Liver (tissue), 9 donors: ENCODE results near the gene KCNG1. TPM values are rescaled to one million over a fixed set of nuclear protein-coding genes. Genes with fewer than 3 reads are reported as not detected.

Experiments used
- DNase-seq: peaks from one replicate; pipeline ENCODE4 v3.0.0-alpha.2; 2017; ENCODE audit warnings: low spot score
- H3K27ac ChIP-seq, 2 donors: one replicate each; pipeline ENCODE4 v1.7.0; 2013; ENCODE audit warnings: inconsistent platforms in 2 of 2, low read length in 2 of 2, control low read depth in 1 of 2, low read depth in 1 of 2, mild to moderate bottlenecking in 1 of 2
- H3K27me3 ChIP-seq, 4 donors: one replicate each; pipeline versions ENCODE4 v1.6.1 to v1.7.0; 2013; ENCODE audit warnings: low read length in 3 of 4, inconsistent platforms in 1 of 4, mild to moderate bottlenecking in 1 of 4, moderate library complexity in 1 of 4; ENCODE audit not compliant: control insufficient read depth in 4 of 4, insufficient read depth in 4 of 4
- H3K36me3 ChIP-seq, 4 donors: one replicate each; pipeline versions ENCODE4 v1.6.1 to v1.7.0; 2013; ENCODE audit warnings: low read length in 3 of 4, mild to moderate bottlenecking in 3 of 4, low read depth in 1 of 4, moderate library complexity in 1 of 4; ENCODE audit not compliant: control insufficient read depth in 4 of 4, insufficient read depth in 3 of 4
- H3K4me1 ChIP-seq, 4 donors: one replicate each; pipeline versions ENCODE4 v1.6.1 to v1.7.0; 2013; ENCODE audit warnings: low read length in 3 of 4, mild to moderate bottlenecking in 3 of 4, moderate library complexity in 1 of 4; ENCODE audit not compliant: control insufficient read depth in 4 of 4, insufficient read depth in 4 of 4
- H3K4me3 ChIP-seq, 3 donors: one replicate each; pipeline versions ENCODE4 v1.6.1 to v1.7.0; 2013; ENCODE audit warnings: low read length in 3 of 3, control low read depth in 1 of 3, low read depth in 1 of 3, mild to moderate bottlenecking in 1 of 3
- H3K9ac ChIP-seq, 2 donors: one replicate each; pipeline ENCODE4 v1.7.0; 2013; ENCODE audit warnings: low read length in 2 of 2, mild to moderate bottlenecking in 2 of 2, moderate library complexity in 2 of 2, control low read depth in 1 of 2, low read depth in 1 of 2
- H3K9me3 ChIP-seq, 4 donors: one replicate each; pipeline versions ENCODE4 v1.6.1 to v1.7.0; 2013; ENCODE audit warnings: low read length in 3 of 4; ENCODE audit not compliant: control insufficient read depth in 4 of 4
- EGR1 ChIP-seq, 2 donors: IDR thresholded peaks; 2 replicates each; pipeline ENCODE4 v1.6.1; 2016 to 2018; ENCODE audit warnings: antibody characterized with exemption in 2 of 2, low read depth in 2 of 2
- FOXA1 ChIP-seq: IDR thresholded peaks from 2 replicates; pipeline ENCODE4 v1.6.1; 2016; ENCODE audit warnings: antibody characterized with exemption
- FOXA2 ChIP-seq: IDR thresholded peaks from 2 replicates; pipeline ENCODE4 v1.6.1; 2016; ENCODE audit warnings: antibody characterized with exemption
- GABPA ChIP-seq, 2 donors: IDR thresholded peaks in 1 of 2; conservative IDR thresholded peaks in 1 of 2; 2 replicates each; pipeline ENCODE4 v1.6.1; 2016; ENCODE audit warnings: antibody characterized with exemption in 2 of 2, mild to moderate bottlenecking in 1 of 2, moderate library complexity in 1 of 2
- HNF4A ChIP-seq, 2 donors: conservative IDR thresholded peaks; 2 replicates each; pipeline ENCODE4 v1.6.1; 2016; ENCODE audit warnings: antibody characterized with exemption in 2 of 2, mild to moderate bottlenecking in 2 of 2
- HNF4G ChIP-seq: IDR thresholded peaks from 2 replicates; pipeline ENCODE4 v1.6.1; 2016; ENCODE audit warnings: antibody characterized with exemption
- NR2F2 ChIP-seq: IDR thresholded peaks from 2 replicates; pipeline ENCODE4 v1.6.1; 2016; ENCODE audit warnings: antibody characterized with exemption
- RAD21 ChIP-seq, 2 donors: IDR thresholded peaks; 2 replicates each; pipeline ENCODE4 v1.6.1; 2016; ENCODE audit warnings: antibody characterized with exemption in 2 of 2, mild to moderate bottlenecking in 2 of 2
- REST ChIP-seq: IDR thresholded peaks from 2 replicates; pipeline ENCODE4 v1.6.1; 2016; ENCODE audit warnings: antibody characterized with exemption, mild to moderate bottlenecking
- RXRA ChIP-seq, 2 donors: IDR thresholded peaks; 2 replicates each; pipeline ENCODE4 v1.6.1; 2017 to 2018; ENCODE audit warnings: antibody characterized with exemption in 2 of 2, mild to moderate bottlenecking in 1 of 2
- SP1 ChIP-seq: IDR thresholded peaks from 2 replicates; pipeline ENCODE4 v1.6.1; 2018; ENCODE audit warnings: antibody characterized with exemption, mild to moderate bottlenecking
- TAF1 ChIP-seq: conservative IDR thresholded peaks from 2 replicates; pipeline ENCODE4 v1.6.1; 2016; ENCODE audit warnings: antibody characterized with exemption, mild to moderate bottlenecking
- YY1 ChIP-seq: IDR thresholded peaks from 2 replicates; pipeline ENCODE4 v1.6.1; 2016; ENCODE audit warnings: antibody characterized with exemption, mild to moderate bottlenecking
- WGBS: extraction: QIAGEN DNeasy Blood & Tissue Kit; methylation state at CpG from one replicate; pipeline ENCODE4 v1.1.7; 2013; 5-methylcytosine and 5-hydroxymethylcytosine counted together
- polyA plus RNA-seq, 2 donors: library from polyadenylated mRNA; stranded (reverse) in 1 of 2; unstranded in 1 of 2; fragments of 200-250 nt in 1 of 2; fragments of >200 nt in 1 of 2; fragmentation: Nextera tagmentation in 1 of 2; extraction: Ambion mirVana in 1 of 2; gene quantifications; one replicate each; pipeline versions ENCODE4 v1.2.1 to v1.2.3, GENCODE V29; 2013 to 2015
- total RNA-seq, 2 donors: library from RNA; depleted of rRNA; stranded (reverse); fragments of >200 nt; gene quantifications; one replicate each; pipeline ENCODE4 v1.2.3, GENCODE V29; 2014
- TF ChIP-seq, protein P1 (sequence below): IDR thresholded peaks from 2 replicates; pipeline ENCODE4 v1.6.1; 2016; ENCODE audit warnings: antibody characterized with exemption
- TF ChIP-seq, protein P2 (sequence below): IDR thresholded peaks from 2 replicates; pipeline ENCODE4 v1.6.1; 2016; ENCODE audit warnings: antibody characterized with exemption
- TF ChIP-seq, protein P3 (sequence below): IDR thresholded peaks from 2 replicates; pipeline ENCODE4 v1.6.1; 2016; ENCODE audit warnings: antibody characterized with exemption
- donor health status: healthy.
- donor health status: healthy.
- donor health status: healthy.
- donor health status: healthy.
- donor health status: healthy.

Gene KCNG1
- total and polyA plus RNA-seq, 4 donors = 0.08 to 0.24 (median 0.14) TPM; not detected in 1

DNA sequence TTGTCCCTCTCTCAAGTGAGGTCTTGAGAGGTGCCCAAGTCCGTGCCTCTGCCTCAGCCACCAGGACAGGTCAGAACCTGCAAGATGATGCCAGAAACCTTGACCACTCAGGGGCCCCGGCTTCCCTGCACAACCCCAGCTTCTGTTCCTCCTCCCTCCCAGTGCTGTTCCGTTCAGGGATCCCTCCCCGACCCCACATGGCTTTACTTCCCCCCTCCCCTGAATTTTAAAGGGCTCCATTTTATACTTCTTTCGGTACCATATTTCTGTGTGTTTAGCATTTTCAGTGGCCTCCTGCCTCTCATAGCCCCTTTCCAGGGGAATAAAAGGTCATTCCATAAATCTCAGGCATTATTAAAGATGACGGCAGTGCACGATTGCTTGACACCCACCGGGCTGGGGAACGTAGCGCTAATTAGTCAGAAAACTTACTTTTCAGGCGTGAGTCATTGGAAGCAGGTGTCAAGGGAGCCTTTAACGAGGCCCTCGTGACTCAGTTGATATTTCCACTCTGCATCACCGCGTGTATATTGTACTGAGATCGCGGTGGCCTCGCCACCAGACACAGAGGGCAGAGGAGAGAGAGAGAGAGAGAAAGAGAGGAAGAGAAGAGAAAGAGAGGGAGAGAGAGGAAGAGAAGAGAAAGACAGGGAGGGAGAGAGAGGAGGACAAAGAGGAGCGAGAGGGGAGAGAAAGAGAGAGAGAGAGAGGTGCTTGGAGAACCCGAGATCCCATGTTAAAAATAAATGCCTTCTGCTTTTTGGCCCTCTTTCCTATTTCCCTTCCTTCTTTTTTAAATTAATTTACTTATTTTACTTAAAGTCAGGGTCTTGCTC is 21.3 kb downstream of the KCNG1 start:
- TF ChIP-seq NR2F2 (no peak), FOXA1 (no peak), GABPA (IDR thresholded peaks at IDR 0.05 in 1 of 2, conservative IDR thresholded peaks at IDR 0.05 in 1 of 2) (no peak), RXRA (IDR thresholded peaks at IDR 0.05) (no peak)
- TF ChIP-seq, protein P1, sequence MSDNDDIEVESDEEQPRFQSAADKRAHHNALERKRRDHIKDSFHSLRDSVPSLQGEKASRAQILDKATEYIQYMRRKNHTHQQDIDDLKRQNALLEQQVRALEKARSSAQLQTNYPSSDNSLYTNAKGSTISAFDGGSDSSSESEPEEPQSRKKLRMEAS = no peak
- Histone ChIP-seq H3K9me3 (no peaks in the 10 kb centered on the region), H3K9ac (no peak overlapping the region), H3K36me3 (no peaks in the 10 kb centered on the region), H3K27me3 (no peaks in the 10 kb centered on the region), H3K4me3 (no peak overlapping the region), H3K27ac (no peak overlapping the region), H3K4me1 (no peaks in the 10 kb centered on the region)
- 76% methylated on average over 20 of the region's 20 CpGs for WGBS
- DNase-seq = no peak

DNA sequence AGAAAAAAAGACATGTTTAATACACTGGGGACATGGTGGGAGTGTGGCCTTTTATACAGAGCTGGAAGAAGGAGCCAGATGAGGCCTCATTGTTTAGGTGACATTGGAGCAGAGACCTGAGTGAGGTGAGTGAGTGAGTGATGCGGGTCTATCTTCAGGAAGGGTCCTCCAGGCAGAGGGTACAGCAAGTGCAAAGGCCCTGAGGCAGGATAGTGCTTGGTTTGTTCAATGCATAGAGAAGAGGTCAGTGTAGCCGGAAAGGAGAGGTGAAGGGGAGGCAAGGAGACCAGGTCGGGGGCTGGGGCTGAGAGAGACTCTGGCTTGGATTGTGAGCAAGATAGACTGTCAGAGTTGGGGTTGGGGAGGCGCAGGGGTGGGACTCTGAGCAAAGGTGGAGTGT is 23.6 kb downstream of the KCNG1 start:
- TF ChIP-seq FOXA2 (no peak), FOXA1 (no peak), RAD21 (IDR thresholded peaks at IDR 0.05) (no peak), EGR1 (IDR thresholded peaks at IDR 0.05; ENCODE audit: low read depth in 2 of 2) (no peak), SP1 (no peak)
- TF ChIP-seq, protein P2, sequence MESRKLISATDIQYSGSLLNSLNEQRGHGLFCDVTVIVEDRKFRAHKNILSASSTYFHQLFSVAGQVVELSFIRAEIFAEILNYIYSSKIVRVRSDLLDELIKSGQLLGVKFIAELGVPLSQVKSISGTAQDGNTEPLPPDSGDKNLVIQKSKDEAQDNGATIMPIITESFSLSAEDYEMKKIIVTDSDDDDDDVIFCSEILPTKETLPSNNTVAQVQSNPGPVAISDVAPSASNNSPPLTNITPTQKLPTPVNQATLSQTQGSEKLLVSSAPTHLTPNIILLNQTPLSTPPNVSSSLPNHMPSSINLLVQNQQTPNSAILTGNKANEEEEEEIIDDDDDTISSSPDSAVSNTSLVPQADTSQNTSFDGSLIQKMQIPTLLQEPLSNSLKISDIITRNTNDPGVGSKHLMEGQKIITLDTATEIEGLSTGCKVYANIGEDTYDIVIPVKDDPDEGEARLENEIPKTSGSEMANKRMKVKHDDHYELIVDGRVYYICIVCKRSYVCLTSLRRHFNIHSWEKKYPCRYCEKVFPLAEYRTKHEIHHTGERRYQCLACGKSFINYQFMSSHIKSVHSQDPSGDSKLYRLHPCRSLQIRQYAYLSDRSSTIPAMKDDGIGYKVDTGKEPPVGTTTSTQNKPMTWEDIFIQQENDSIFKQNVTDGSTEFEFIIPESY = no peak
- no peaks in the 10 kb centered on the region for H3K27me3 ChIP-seq
- WGBS = 90% methylated on average over 4 of the region's 4 CpGs

GRCh38 chr20:50996901-50997865 is 25.7 kb downstream of the KCNG1 start:
- H3K9ac ChIP-seq = no peak overlapping the region
- H3K4me3 ChIP-seq = no peak overlapping the region
- H3K4me1 ChIP-seq = no peaks in the 10 kb centered on the region
- no peaks in the 10 kb centered on the region for H3K36me3 ChIP-seq
- no peaks in the 10 kb centered on the region for H3K27me3 ChIP-seq
- DNase-seq = no peak
- no peak for TF ChIP-seq FOXA1
- TF ChIP-seq EGR1 (IDR thresholded peaks at IDR 0.05; ENCODE audit: low read depth in 2 of 2) = no peak
- no peak for TF ChIP-seq GABPA (IDR thresholded peaks at IDR 0.05 in 1 of 2, conservative IDR thresholded peaks at IDR 0.05 in 1 of 2)
- TF ChIP-seq FOXA2 = no peak
- TF ChIP-seq RXRA (IDR thresholded peaks at IDR 0.05) = no peak
- TF ChIP-seq SP1 = no peak
- TF ChIP-seq NR2F2 = no peak
- TF ChIP-seq, protein P3, sequence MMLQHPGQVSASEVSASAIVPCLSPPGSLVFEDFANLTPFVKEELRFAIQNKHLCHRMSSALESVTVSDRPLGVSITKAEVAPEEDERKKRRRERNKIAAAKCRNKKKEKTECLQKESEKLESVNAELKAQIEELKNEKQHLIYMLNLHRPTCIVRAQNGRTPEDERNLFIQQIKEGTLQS = no peak
- TF ChIP-seq TAF1 = no peak
- TF ChIP-seq HNF4G = no peak
- TF ChIP-seq YY1 = no peak
- no peak for TF ChIP-seq HNF4A (conservative IDR thresholded peaks at IDR 0.05)
- no peak for TF ChIP-seq REST
- H3K27ac ChIP-seq = no peak overlapping the region
- 43% methylated on average over 10 of the region's 10 CpGs for WGBS
- no peaks in the 10 kb centered on the region for H3K9me3 ChIP-seq

More for the DNA sequence above, 23.6 kb downstream of the KCNG1 start:
- no peak for DNase-seq
- no peaks in the 10 kb centered on the region for H3K9me3 ChIP-seq
- no peak overlapping the region for H3K4me3 ChIP-seq
- H3K9ac ChIP-seq = no peak overlapping the region
- no peak overlapping the region for H3K27ac ChIP-seq
- H3K36me3 ChIP-seq = no peaks in the 10 kb centered on the region
- no peaks in the 10 kb centered on the region for H3K4me1 ChIP-seq
